GM21367 (cell line): Measurements from ENCODE around the gene TRIM44.

Source experiments
- ATAC-seq: cut with Tn5 transposase; IDR thresholded peaks from one replicate; pipeline ENCODE4 v1.9.1; 2021; ENCODE audit not compliant: unreplicated experiment

The TRIM44 gene

DNA sequence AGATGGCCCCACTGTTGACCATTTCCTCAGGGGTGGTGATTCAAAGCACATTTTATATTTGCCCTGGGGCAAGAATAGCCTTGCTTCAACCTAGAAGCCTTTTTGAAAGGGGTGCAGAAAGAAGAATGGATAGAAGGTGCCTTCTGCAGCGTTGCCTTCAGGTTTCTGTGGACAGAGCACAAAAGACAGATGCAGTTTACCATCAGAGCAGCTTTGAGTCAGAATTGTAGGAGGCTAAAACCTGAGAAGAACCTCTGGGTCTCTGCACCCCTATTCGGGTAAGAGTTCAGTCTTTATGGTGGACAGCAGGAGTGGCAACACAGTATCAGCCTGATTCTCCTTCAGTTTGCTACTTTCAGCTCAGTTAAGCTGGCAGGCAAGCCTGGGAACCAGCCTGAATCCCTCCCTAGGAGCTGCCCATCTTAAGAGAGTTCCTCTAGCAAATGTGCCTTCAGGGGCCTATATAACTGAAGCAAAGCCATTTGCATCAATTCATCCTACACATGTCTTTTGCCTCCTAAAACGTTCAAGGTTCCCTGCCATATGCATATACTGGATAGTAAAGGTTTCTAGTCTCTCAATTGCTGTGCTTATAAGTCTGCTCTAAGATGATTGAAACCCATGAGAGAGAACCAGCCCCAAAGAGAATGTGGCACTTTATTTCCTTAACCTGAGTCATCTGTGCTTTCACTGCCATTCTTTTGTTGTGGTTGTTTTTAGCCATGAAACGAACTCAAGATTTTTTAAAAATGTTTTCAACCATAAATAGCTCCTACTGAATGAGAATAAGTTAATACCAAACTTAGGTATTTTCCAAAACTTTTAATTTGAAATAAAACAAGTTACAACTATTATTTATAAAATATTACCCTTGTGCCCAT is 123.0 kb downstream of the TRIM44 start:
- no peak for ATAC-seq

DNA sequence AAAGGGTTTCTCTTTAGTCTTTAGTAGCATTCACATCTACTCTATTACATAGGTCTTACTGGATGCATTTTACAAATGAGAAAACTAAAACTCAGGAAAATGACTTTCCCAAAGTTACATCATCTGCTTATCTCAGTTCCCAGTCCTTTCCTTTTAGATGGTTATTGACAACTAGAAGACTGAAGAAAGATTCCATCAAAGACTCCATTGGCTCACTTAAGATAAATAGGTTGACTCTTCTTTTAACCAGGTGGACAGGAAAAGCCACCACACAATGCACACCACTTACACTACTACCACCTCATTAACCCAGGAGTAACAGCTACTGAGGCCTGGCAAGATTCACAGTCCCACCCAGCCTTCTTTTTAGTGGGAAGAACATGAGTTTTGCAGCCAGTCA is 123.6 kb downstream of the TRIM44 start:
- no peak for ATAC-seq

DNA sequence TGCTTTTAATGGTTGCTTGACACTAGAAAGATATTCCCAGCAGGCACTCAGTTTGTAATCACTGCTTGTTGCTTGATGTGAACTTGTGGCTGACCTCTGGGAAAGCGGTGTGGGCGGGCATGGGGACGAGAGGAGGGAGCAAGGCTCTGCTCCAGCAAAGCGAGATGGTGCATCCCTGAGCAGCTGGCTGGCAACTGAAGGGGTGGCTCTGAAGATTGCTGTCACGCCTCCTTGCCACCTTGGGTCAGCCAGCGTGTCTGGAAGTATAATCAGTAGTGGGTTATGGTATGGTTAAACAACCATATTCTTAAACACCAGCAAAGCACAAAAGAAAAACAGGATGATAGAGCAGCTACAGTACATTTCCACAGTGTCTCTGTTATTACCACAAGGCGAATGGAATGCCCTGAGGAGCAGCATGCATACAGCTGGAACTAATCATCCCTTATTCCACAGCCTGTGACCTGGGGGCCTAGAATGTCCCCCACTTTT is 124.5 kb downstream of the TRIM44 start:
- ATAC-seq: no peak

DNA sequence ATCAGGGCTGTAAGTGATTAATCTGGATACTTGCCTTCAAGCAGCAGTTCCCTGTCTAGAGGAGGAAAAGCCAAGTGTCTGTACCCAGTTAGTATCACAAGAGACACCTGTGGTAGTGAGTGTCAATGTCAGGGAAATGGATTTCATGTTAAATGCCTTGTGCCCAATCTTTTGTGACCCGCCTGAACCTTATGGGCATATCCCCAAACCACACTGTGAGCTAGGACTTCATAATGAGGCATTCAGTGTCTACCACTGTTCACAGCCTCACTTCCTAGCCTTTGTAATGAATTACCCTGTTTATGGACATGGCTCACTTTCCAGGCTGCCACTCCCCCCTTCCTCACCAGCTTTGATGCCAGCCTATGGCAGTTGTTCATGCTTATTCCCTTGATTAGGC is 125.1 kb downstream of the TRIM44 start:
- no peak for ATAC-seq

DNA sequence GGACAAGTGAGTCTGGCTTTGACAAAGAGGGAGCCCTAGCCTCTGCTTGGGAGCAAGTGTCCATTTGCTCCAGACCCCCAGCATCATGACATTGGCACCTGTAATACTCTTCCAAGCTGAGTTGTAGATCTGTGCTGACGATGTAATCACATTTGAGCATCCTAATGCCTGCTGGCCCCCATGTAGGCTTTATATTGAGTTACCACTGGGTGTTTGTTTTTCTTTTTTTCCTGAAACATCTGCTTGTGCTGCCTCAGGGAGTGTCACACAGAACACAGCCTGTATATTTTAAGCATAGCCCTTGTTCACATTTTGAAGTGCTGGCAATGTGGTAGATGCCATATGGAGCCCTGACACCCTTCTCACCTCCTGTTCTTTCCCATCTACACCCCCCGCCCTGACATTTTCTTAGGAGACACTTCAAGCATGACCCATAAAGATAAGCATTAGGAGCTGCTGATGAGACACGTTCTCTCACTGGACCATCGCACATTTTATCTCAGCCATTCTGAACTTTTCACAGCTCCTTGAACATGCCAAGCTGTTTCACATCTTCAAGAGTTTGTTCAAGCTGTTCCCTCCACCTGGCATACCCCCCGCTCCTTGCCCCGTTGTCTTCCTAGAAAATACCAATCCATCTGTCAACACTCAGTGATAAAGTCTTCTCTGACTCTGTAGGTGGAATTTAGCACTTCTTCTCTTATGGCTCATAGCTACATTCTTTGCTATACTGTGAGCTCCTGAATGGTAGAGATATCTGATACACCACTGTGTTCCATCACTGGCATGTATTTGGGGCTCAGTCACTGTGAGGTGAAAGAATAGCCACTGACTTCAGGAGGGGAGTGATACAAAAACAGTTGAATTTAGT is 128.7 kb downstream of the TRIM44 start:
- ATAC-seq: no peak

DNA sequence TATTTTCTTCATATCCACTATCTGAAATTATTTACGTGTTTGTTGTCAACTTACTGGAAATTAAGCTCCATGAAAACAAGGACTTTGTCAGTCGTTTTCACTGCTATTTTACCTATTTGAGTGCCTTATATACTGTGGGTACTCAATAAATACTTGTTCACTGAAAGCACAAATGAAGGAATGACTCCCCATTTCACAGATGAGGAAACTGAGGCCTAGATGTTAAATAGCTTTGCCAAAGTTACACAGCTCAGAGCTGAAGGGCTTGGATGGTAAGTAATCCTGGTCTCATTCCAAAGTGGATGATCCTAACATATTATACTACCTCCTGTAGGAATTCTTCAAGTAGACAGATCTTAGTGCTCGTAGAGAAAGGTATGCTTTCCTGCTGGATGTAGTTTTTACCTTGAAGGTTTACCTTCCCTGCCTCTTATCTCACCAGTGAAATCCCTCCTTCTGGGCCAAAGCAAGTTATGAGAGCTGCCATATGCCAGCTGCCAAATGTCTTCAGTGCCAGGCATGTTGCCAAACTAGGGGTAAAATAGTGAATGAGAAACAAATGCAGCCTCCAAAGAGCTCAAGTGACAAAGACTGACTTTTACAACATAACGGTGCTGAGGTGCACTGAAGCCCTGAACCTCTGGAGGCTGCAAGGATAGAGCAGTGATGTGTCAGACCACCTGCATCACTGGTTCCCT is 129.7 kb downstream of the TRIM44 start:
- ATAC-seq: no peak

DNA sequence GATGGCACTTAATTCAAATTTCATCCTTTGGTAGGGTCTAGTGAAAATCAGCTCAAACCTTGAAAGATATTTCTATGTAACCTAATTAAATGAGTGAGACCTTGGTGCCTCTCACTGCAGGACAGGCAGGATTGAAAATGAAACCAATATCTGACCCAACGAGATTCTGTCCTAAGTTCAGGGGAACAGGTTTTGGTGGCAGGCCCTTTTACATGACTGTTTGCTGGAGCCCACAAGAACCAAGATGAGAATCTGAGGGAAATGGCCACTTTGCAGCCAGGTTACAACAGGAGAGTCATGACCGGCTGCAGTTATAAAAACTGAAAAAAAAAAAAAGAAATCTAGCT is 130.2 kb downstream of the TRIM44 start:
- ATAC-seq: no peak

DNA sequence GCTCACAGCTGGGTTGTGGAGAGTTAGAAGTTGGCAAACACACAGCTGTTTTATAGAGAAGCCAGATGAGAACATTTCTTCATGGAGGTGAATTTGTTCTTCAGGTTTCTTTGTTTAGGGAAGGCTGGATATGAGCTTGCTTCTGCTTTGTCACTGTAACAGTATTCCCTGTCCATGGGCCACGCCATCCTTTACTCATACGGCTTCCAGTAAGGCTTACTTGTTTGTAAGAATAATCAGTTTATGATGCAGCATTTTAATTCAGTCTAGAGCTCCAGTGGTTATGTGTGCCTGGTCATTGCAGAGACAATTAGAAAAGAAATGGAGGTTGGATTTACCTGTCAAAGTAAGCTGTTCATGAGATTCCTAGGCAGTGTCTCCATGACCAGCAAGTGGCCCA is 131.8 kb downstream of the TRIM44 start:
- no peak for ATAC-seq

DNA sequence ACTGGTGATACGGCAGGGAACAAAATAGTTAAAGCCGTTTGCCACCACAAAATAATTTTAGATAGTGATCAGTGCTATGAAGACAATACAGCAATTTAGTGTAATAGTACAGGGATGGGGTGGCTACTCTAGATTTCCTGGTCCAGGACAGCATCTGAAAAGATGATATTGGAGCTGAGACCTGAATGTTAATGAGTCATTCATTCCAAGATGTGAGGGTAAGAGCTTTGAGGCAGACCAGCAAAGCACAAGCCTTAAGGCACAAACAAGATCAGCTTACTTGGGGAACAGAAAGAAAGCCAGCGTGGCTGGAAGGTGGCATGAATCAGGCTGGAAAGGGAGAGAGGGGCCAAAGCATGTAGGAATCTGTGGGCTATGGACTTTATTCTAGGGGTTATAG is 132.3 kb downstream of the TRIM44 start:
- no peak for ATAC-seq

DNA sequence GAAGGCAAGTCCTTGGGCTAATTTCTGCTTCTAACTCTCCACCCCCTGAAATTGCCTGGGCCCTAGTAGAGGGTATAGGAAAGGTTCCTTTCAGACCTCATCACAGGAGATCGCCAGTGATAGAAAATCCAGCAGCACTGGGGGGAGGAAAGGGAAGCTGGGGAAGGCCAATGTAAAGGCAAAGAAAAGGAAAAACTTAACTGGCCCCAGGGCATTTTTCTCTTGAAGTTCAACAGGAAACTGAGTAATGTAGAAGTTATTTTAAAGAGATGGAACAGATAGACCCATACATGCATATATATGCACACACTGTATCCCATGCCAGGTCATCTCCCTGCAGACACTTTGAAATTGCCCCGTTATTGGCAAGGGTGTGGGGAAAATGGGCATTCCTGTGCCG is 134.0 kb downstream of the TRIM44 start:
- no peak for ATAC-seq

DNA sequence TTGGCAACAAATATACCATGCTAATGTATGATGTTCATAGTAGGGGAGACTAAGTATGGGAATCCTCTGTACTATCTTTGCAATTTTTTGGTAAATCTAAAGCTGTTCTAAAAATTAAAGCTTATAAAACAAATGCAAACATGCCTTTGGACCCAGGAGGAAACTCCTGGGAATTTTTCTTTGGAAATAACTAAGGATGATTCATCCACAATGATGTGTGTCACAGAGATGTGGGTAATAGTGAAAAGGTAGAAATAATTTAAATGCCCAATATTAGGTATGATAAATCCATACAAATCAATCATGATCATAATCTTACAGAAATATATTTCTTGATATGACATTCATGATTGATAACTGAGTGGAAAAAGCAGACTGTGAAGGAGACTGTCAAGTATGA is 135.8 kb downstream of the TRIM44 start:
- ATAC-seq: no peak

DNA sequence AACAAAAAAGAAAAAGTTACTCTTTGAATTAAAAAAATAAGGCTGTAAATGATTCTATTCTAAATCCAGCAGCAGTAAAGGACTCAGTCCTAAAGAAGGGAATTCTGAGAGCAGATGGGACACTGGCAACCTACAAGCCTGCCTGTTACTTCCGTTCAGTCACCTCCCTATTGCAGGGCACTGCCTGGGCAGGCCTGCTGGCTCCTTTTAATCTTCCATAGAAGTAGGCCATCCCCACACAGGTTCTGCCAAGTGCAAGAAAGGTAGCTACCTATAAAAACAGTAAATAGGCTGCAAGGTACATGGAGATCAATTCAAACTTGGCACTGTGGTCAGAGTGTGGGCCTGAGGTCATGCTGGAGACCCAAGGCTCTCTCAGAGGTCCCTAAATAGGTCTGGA is 136.4 kb downstream of the TRIM44 start:
- no peak for ATAC-seq

DNA sequence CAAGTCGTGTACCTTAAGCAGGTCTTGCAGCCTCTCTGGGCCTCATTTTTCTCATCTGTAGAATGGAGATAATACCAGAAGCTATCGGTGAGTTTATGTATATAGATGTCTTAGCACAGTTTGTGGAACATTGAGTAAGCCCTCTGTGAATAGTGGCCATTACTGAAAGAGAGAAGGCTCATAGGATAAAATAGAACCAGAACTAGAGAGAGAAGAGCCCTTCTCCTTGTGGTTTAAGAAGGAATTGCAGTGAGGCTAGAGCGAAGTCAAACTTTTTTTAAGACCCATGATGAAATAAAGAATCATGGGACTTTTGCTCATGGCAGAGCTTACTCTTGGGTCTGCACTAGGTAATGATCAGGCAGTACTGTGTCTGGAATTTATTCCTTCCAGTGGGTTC is 137.1 kb downstream of the TRIM44 start:
- no peak for ATAC-seq

DNA sequence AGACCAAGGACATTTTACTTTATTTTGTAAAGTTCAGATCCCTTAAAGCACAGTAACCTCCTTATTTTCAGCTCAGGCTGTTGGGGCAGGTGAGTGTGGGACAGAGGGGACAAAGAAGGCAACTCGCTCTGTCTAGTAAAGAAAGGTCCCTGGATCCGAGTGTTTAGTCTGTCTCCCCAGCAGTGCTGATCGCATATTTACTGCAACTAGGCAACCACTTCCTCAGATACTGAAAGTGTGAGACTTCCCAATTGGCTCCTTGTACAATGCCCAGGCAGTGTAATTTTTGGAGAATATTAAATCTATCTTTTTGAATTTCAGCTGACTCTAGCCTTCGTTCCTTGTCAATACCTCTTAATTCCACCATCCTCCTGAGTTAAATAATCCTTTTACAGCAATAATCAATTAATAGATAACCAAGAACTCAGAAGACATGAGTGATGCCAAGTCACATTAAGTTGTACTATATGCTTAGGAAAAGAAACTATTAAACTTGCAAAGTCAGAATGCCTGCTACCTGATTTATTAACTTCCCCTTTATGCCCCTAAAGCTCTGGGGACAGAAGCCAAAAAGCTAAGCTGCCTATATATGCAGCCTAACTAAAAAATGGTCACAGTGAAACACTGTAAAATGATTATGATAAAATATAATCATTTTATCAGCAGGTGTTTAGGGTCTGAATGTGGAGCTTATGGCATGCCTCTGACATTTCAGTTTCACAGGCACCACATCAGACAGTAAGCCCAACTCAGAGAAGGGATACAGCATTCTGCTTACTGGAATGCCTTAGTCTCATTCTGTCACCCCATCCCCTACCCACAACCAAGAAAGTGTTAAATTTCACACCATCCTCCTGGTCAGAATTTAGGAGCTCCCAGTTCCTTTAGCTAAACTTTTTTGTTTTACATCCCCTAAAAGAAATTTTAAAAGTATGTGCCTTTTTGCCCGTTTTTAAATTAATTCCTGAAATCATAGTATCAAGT is 138.7 kb downstream of the TRIM44 start:
- peak; percentile 61 for ATAC-seq

DNA sequence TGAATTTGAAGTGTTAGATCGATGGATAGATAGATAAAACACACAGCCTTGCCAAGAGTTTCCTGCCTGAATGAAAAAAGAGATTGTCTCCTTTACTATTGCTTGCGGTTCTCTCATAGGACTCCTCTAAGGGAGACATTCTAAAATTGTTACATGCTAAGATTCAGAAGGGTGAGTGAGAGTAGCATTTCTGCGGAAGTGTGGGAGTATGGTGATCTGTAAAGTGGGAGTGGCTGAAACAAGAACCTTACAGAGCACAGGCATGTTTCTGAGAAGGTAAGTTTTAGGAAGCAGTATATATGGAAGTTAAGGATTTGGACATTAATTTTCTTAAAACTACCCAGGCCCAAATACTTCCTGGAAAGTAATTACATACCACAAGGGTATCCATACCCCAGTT is 139.6 kb downstream of the TRIM44 start:
- ATAC-seq: no peak

DNA sequence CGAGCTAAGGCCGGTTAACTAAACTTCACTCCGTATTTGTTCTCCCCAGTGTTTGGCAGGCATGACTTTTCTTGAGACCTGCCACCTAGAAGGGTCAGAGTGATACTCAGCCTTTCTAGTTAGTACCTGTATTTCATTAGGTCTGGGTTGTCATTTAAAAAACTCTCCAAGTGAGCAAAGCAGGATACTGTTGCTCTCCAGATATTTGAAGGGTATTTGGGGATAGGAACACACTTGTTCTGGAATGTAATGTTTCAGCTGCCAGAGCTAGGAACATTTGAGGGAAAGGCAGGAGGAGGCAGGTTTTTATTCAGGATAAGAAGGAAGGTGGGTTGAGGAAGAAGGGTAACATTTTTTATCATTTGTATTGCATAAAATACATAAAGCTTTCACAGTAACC is 140.1 kb downstream of the TRIM44 start:
- ATAC-seq: no peak

DNA sequence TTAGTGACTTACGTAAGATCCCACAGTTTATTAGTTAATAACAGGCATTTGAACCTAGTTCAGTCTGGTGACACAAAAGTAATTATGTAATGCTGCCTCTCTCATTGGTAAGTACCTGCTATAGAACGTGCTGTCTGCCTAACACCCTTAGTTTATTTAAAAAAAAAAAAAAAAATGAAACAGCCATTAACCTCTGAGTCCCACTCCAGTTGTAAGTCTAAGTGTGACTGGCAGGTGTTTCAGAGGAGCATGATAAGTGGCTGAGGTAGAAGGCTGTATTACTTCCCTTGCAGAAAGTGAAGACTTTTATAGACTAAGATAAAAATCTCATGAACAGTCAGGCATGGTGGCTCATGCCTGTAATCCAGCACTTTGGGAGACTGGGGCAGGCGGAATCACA is 140.5 kb downstream of the TRIM44 start:
- no peak for ATAC-seq

DNA sequence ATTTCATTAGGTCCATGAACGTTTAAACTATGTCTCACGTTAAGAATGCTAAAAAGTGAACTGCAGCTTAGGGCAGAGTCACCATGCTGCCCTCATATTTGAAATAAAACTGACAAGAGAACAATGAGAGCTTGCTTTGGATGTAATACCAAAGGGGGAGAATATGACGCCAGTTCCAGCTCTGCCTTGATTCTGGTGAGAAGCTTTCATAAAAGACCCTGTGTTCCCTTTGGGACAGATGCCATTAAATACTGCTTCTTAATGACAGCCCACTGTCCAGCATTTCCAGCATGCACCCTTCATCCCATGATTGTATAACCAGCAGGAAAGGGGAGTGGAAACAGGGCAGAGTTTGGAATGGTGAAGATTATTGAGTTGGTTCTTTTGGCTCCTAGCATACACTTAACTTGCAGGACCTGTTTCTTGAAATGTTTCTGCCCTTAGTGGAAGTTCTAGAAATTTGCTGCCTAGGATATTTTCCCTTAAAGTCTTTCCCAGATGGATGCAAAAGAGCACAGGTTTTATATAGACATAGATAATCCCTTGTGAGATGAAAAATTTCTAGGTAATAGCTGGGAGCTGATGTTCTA is 142.0 kb downstream of the TRIM44 start:
- no peak for ATAC-seq

DNA sequence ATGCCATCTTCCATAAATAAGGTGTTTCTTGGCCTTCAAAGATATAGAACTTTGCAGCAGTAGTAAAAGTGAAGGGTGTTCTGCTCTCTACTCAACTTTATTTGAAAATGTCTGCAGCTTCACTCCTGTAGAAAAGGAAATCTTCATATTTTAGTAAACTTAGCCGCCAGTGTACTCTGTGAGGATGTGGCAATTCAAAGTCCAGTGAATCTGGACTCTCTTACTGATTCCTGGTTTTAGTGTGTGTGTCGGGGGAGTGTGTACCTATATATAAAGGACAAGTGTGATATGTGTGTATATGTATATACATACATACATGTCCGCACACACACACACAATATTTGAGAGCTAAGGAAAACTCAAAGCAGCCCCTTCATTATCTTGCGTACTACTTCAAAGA is 147.0 kb downstream of the TRIM44 start:
- ATAC-seq: no peak

DNA sequence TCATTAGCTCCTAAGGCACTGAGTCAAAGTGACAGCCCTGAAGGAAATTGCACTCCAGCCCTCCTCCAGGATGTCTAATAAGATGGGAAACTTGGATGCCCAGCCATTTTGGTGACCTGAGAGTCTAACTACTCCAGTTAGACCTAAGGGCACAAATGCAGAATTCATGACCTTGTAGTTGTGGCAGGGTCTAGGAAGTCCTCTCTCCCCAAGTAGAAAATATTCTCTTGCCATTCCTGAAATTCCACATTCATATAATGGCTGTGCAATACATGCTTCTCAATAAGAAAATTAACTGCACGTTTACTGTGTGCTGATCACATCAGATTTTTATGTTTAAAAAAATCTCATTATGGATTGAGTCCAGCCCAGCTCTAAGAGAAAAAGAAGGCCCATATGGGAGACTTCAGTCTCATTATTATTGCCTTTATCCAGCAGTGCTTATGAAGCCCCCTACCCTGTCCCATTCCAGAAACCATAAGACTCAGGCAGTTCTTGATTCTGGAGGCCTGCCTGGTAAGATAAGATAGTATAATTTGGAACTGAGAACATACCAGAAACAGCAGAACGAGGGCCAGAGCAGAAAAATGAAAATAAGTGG is 147.6 kb downstream of the TRIM44 start:
- ATAC-seq: no peak
